ENCODE results near the gene RBM28. TPM values are rescaled to one million over a fixed set of nuclear protein-coding genes. Genes with fewer than 3 reads are reported as not detected.

The RBM28 gene
- polyA plus RNA-seq, 1 donor (not counting 4 experiments of a cell fraction or from before 2014, with no cell fraction given) = 36.4 TPM

DNA sequence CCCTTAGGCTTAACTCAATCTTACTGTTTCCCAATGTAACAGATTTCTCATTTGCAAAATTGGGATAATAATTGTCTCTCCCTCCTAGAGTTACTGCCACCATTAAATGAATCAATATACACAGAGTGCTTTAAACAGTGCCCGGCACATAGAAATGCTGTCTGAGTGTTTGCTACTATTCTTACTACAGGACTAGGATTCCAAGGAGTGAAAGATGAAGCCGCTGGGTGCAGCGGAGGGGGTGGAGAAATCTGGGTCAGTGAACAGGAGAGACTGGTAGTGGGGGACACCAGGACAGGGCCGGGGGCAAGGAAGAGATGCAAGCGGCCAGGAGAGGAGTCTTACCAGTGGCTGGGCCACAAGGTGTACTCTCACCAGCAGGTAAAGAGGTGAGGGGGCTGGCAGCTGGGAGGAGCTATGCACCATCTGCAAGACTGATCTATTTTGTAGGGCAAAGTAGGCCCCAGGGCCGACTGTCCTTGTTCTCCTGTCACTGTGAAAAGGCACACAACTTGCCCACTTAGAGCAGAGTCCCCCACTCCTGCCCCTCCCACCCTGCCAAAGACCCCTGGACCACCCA lies 36.3 kb upstream of the RBM28 start:
- Histone ChIP-seq H3K4me2 (ENCODE audit: control insufficient read depth, extremely low read depth, insufficient read depth, low read depth, low read length) (no peak overlapping the region), H3K36me3 (ENCODE audit: control insufficient read depth in 2 of 2, extremely low read depth in 1 of 2, insufficient read depth in 2 of 2, low read length in 2 of 2) (no peaks in the 10 kb centered on the region), H3K9me1 (ENCODE audit: control insufficient read depth, extremely low read depth, insufficient read depth, low read length) (no peaks in the 10 kb centered on the region), H3K9me3 (ENCODE audit: control insufficient read depth, low read depth, low read length) (no peaks in the 10 kb centered on the region), H3K4me3 (ENCODE audit: control insufficient read depth in 2 of 3, extremely low read depth in 1 of 3, insufficient read depth in 2 of 3, low read depth in 1 of 3, low read length in 3 of 3) (no peak overlapping the region), H3K9ac (ENCODE audit: control insufficient read depth, extremely low read depth, insufficient read depth, low read length) (no peak overlapping the region), H2AFZ (ENCODE audit: control insufficient read depth, low read length) (no peak overlapping the region), H3K79me2 (ENCODE audit: control insufficient read depth, insufficient read depth, low read length) (no peaks in the 10 kb centered on the region), H3K27ac (ENCODE audit: control insufficient read depth, insufficient read depth, low read length) (no peak overlapping the region), H3K27me3 (ENCODE audit: control insufficient read depth, extremely low read depth, insufficient read depth, low read length) (no peaks in the 10 kb centered on the region), H3K4me1 (ENCODE audit: control insufficient read depth, extremely low read depth, insufficient read depth, low read length) (peaks cover 6% of the 10 kb centered on the region), H4K20me1 (ENCODE audit: control insufficient read depth, extremely low read depth, insufficient read depth, low read length) (no peaks in the 10 kb centered on the region)
- no peak for TF ChIP-seq EZH2 (IDR thresholded peaks at IDR 0.05; ENCODE audit: low read length)
- TF ChIP-seq, protein P1, sequence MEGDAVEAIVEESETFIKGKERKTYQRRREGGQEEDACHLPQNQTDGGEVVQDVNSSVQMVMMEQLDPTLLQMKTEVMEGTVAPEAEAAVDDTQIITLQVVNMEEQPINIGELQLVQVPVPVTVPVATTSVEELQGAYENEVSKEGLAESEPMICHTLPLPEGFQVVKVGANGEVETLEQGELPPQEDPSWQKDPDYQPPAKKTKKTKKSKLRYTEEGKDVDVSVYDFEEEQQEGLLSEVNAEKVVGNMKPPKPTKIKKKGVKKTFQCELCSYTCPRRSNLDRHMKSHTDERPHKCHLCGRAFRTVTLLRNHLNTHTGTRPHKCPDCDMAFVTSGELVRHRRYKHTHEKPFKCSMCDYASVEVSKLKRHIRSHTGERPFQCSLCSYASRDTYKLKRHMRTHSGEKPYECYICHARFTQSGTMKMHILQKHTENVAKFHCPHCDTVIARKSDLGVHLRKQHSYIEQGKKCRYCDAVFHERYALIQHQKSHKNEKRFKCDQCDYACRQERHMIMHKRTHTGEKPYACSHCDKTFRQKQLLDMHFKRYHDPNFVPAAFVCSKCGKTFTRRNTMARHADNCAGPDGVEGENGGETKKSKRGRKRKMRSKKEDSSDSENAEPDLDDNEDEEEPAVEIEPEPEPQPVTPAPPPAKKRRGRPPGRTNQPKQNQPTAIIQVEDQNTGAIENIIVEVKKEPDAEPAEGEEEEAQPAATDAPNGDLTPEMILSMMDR (optimal IDR thresholded peaks at IDR 0.05 in 1 of 3, IDR thresholded peaks at IDR 0.05 in 1 of 3, conservative IDR thresholded peaks at IDR 0.05 in 1 of 3; ENCODE audit: extremely low read depth in 1 of 3, insufficient read depth in 2 of 3, low read length in 3 of 3) = no peak
- dilution Hi-C loops (cut with MboI; ENCODE audit: extremely low pct_ligation_motif_present, low sequenced_read_pairs) = no loop called here
- FAIRE-seq = no peak
- no peak for DNase-seq (ENCODE audit: low read depth, low spot score)

DNA sequence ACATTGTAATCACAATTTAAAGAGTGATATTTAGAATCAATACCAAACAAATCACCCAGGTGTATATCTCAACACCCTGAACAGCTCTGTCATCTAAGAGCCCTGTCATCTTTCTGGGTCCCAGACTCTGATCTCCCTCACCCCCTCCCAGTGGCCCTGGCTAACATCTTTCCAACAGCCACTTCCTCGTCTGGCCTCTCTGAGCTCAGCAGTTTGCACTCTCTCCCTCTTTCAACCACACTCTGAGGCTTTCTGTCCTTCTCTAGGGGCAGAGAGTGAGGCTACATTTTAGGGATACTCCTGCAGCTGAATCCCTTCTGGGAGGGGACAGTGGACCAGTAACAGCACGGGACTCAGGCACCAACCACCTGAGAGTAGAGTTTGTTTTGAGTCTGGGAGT lies 34.9 kb upstream of the RBM28 start:
- FAIRE-seq (no peak), DNase-seq (ENCODE audit: low read depth, low spot score) (no peak)
- no peak for TF ChIP-seq EZH2 (IDR thresholded peaks at IDR 0.05; ENCODE audit: low read length)
- no peaks in the 10 kb centered on the region for H3K27me3 ChIP-seq (ENCODE audit: control insufficient read depth, extremely low read depth, insufficient read depth, low read length)
- H3K4me3 ChIP-seq (ENCODE audit: control insufficient read depth in 2 of 3, extremely low read depth in 1 of 3, insufficient read depth in 2 of 3, low read depth in 1 of 3, low read length in 3 of 3) = no peak overlapping the region
- no peak overlapping the region for H3K27ac ChIP-seq (ENCODE audit: control insufficient read depth, insufficient read depth, low read length)
- no peaks in the 10 kb centered on the region for H4K20me1 ChIP-seq (ENCODE audit: control insufficient read depth, extremely low read depth, insufficient read depth, low read length)
- H3K4me1 ChIP-seq (ENCODE audit: control insufficient read depth, extremely low read depth, insufficient read depth, low read length) = peaks cover 6% of the 10 kb centered on the region
- H3K9me3 ChIP-seq (ENCODE audit: control insufficient read depth, low read depth, low read length) = no peaks in the 10 kb centered on the region
- H3K9me1 ChIP-seq (ENCODE audit: control insufficient read depth, extremely low read depth, insufficient read depth, low read length) = no peaks in the 10 kb centered on the region
- H3K36me3 ChIP-seq (ENCODE audit: control insufficient read depth in 2 of 2, extremely low read depth in 1 of 2, insufficient read depth in 2 of 2, low read length in 2 of 2) = no peaks in the 10 kb centered on the region
- H3K4me2 ChIP-seq (ENCODE audit: control insufficient read depth, extremely low read depth, insufficient read depth, low read depth, low read length) = no peak overlapping the region
- dilution Hi-C loops (cut with MboI; ENCODE audit: extremely low pct_ligation_motif_present, low sequenced_read_pairs) = no loop called here
- H2AFZ ChIP-seq (ENCODE audit: control insufficient read depth, low read length) = peak overlapping the region; percentile 68
- H3K79me2 ChIP-seq (ENCODE audit: control insufficient read depth, insufficient read depth, low read length) = no peaks in the 10 kb centered on the region
- no peak overlapping the region for H3K9ac ChIP-seq (ENCODE audit: control insufficient read depth, extremely low read depth, insufficient read depth, low read length)

GRCh38 chr7:128376077-128376476 lies 32.4 kb upstream of the RBM28 start:
- H3K79me2 ChIP-seq (ENCODE audit: control insufficient read depth, insufficient read depth, low read length) = no peaks in the 10 kb centered on the region
- DNase-seq (ENCODE audit: low read depth, low spot score) (no peak), FAIRE-seq (no peak)
- H3K9me1 ChIP-seq (ENCODE audit: control insufficient read depth, extremely low read depth, insufficient read depth, low read length) = no peaks in the 10 kb centered on the region
- no peaks in the 10 kb centered on the region for H3K4me1 ChIP-seq (ENCODE audit: control insufficient read depth, extremely low read depth, insufficient read depth, low read length)
- no peaks in the 10 kb centered on the region for H3K27me3 ChIP-seq (ENCODE audit: control insufficient read depth, extremely low read depth, insufficient read depth, low read length)
- H3K4me3 ChIP-seq (ENCODE audit: control insufficient read depth in 2 of 3, extremely low read depth in 1 of 3, insufficient read depth in 2 of 3, low read depth in 1 of 3, low read length in 3 of 3) = no peak overlapping the region
- dilution Hi-C loops (cut with MboI; ENCODE audit: extremely low pct_ligation_motif_present, low sequenced_read_pairs) = no loop called here
- H2AFZ ChIP-seq (ENCODE audit: control insufficient read depth, low read length) = no peak overlapping the region
- no peak overlapping the region for H3K9ac ChIP-seq (ENCODE audit: control insufficient read depth, extremely low read depth, insufficient read depth, low read length)
- TF ChIP-seq, protein P1 (optimal IDR thresholded peaks at IDR 0.05 in 1 of 3, IDR thresholded peaks at IDR 0.05 in 1 of 3, conservative IDR thresholded peaks at IDR 0.05 in 1 of 3; ENCODE audit: extremely low read depth in 1 of 3, insufficient read depth in 2 of 3, low read length in 3 of 3) = no peak
- TF ChIP-seq EZH2 (IDR thresholded peaks at IDR 0.05; ENCODE audit: low read length) = no peak
- no peaks in the 10 kb centered on the region for H3K36me3 ChIP-seq (ENCODE audit: control insufficient read depth in 2 of 2, extremely low read depth in 1 of 2, insufficient read depth in 2 of 2, low read length in 2 of 2)
- no peaks in the 10 kb centered on the region for H4K20me1 ChIP-seq (ENCODE audit: control insufficient read depth, extremely low read depth, insufficient read depth, low read length)
- H3K27ac ChIP-seq (ENCODE audit: control insufficient read depth, insufficient read depth, low read length) = no peak overlapping the region
- no peaks in the 10 kb centered on the region for H3K9me3 ChIP-seq (ENCODE audit: control insufficient read depth, low read depth, low read length)
- no peak overlapping the region for H3K4me2 ChIP-seq (ENCODE audit: control insufficient read depth, extremely low read depth, insufficient read depth, low read depth, low read length)

All from keratinocyte (primary cell).